ENCODE results near the gene GPR160.

GRCh38 chr3:170077361-170077760, 39.6 kb downstream of the GPR160 start:
- no peak for TF ChIP-seq MAX (IDR thresholded peaks at IDR 0.05)
- TF ChIP-seq EGR1 (IDR thresholded peaks at IDR 0.05): no peak
- no peak for TF ChIP-seq TEAD4 (IDR thresholded peaks at IDR 0.05)
- no peak for TF ChIP-seq FOXM1 (IDR thresholded peaks at IDR 0.05; ENCODE audit: borderline replicate concordance, low read depth)
- no peak for TF ChIP-seq REST (IDR thresholded peaks at IDR 0.05; ENCODE audit: low read depth)
- TF ChIP-seq EP300 (IDR thresholded peaks at IDR 0.05; ENCODE audit: borderline replicate concordance): no peak
- TF ChIP-seq CREB1 (IDR thresholded peaks at IDR 0.05; ENCODE audit: low read depth): no peak
- no peak for TF ChIP-seq YY1 (IDR thresholded peaks at IDR 0.05; ENCODE audit: low read depth)
- no peak for TF ChIP-seq TAF1 (IDR thresholded peaks at IDR 0.05; ENCODE audit: low read depth)
- no peak for TF ChIP-seq RAD21 (IDR thresholded peaks at IDR 0.05; ENCODE audit: low read depth)
- TF ChIP-seq CEBPB (IDR thresholded peaks at IDR 0.05): no peak
- no peak for TF ChIP-seq USF1 (IDR thresholded peaks at IDR 0.05)
- no peak for TF ChIP-seq NFIC (IDR thresholded peaks at IDR 0.05)
